GM19463 (cell line): ENCODE results near the gene LRCH2.

Experiments used
- ATAC-seq: cut with Tn5 transposase; IDR thresholded peaks from one replicate; pipeline ENCODE4 v1.9.1; 2021; ENCODE audit warnings: mild to moderate bottlenecking, moderate library complexity; ENCODE audit not compliant: unreplicated experiment

The LRCH2 gene

DNA sequence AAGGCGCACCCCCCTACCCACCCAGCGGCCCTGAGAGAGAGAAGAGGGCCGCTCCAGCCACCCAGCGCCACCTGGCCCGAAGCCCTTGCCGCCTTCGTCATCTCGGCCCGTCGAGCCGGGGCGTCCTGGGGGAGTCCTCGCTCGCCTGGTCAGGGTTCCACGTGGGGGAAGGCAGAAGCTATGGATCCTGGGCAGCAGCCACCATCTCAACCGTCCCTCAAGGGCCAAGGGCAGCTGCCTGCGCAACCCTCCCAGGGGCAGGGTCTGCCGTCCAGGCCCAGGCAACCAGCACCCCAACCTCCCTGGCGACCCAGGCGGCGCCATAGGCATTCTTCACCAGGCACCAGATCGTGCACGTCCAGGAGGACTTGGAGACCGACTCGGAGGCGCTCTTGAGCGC, 165.0 kb downstream of the LRCH2 start:
- no peak for ATAC-seq

DNA sequence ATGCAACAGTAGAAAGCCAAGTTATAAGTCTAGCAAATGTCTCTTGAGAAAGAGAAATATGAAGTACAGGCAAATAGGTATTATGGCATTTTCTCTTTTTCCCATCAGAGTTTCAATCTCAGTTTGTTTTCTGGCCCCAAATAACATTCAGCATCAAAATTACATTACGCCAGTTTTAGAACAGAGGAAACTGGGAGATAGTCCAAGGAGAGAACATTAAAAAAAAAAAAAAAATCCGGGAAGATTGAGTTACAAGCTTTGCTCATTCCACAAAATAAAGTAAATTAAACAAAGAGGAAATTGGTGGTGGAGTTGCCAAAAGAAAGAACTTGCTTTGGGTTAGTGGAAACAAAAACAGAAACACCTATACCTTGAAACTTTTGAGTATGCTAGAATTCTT, 166.1 kb downstream of the LRCH2 start:
- no peak for ATAC-seq

DNA sequence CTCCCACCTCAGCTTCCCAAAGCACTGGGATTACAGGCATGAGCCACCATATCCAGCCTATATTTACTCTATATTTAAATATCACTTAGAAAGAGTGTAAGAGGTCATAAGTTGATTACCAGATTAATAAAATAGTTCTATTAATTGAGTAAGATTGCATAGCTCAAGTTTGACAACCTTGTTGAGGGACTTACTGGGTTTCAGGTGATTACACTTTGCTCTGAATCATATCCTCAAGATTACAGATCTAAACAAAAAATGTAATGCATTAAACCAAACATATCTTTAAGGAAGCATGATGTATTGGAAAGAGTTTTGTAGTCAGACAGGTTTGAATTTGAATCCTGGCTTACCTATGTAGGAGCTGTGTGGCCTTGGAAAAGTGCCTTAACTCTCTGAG, 168.6 kb downstream of the LRCH2 start:
- ATAC-seq: no peak
